BLaER1 treated with 17β-estradiol and CSF1 and Interleukin-3, amounts not matched to agents 10 nM and 100 nM (cell line): ENCODE measurements around the gene PXMP4.

Experiments used
- H3K27ac ChIP-seq, 11 experiments: shearing (Covaris generic); formaldehyde crosslinking; 2 replicates each; pipeline ENCODE4 v1.8.1; 2022
- H3K27me3 ChIP-seq, 11 experiments: shearing (Covaris generic); formaldehyde crosslinking; 2 replicates each; pipeline ENCODE4 v1.8.1; 2022
- H3K36me3 ChIP-seq, 11 experiments: shearing (Covaris generic); formaldehyde crosslinking; 2 replicates each; pipeline ENCODE4 v1.8.1; 2022
- H3K4me1 ChIP-seq, 10 experiments: shearing (Covaris generic); formaldehyde crosslinking; 2 replicates each; pipeline ENCODE4 v1.8.1; 2022
- H3K4me2 ChIP-seq, 11 experiments: shearing (Covaris generic); formaldehyde crosslinking; 2 replicates each; pipeline ENCODE4 v1.8.1; 2022
- H3K4me3 ChIP-seq, 10 experiments: shearing (Covaris generic); formaldehyde crosslinking; 2 replicates each; pipeline ENCODE4 v1.8.1; 2022
- H3K9ac ChIP-seq, 11 experiments: shearing (Covaris generic); formaldehyde crosslinking; 2 replicates each; pipeline ENCODE4 v1.8.1; 2022
- H3K9me3 ChIP-seq, 11 experiments: shearing (Covaris generic); formaldehyde crosslinking; replicated peaks in 1 of 11; 2 replicates each; pipeline ENCODE4 v1.8.1; 2022
- H4K20me1 ChIP-seq, 11 experiments: shearing (Covaris generic); formaldehyde crosslinking; 2 replicates each; pipeline ENCODE4 v1.8.1; 2022
- Cebpa-rat ChIP-seq, 11 experiments: shearing (Covaris generic); IDR thresholded peaks; 2 replicates each; pipeline ENCODE4 v1.8.1; 2022

Gene PXMP4

DNA sequence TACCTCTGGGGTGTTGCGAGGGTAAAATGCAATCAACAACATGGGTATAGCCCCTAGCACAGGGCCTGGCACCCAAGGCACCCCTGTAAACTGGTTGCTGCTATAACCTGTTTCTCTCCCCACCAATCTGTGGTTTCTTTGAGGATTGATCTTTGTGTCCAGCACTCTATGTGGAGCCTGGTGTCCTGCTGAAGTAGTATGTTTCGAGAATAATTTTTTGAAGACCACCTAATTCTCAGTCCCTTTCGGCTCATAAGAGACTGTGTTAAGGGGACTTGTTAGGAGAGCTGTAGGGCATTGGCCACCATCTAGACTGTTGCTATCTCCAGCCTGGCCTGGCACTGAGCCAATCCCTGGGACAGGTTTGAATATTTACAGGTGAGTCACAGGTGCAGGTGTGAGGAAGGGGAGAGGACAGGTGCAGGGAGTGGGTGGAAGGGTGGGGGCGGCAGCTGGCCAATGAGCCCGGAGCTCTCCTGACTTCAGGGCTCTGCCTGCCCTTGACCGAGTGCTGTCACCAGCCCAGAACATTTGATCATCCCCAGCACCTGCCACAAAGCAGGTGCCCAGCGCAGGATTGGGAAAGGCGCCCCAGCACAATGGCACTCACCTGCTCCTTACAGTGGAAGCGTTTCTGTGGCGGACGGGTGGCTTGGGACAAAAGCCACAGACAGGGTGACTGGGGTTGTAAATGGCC, 66.1 kb downstream of the PXMP4 start:
- no peak overlapping the region for H3K9ac ChIP-seq
- H3K9me3 ChIP-seq = no peaks in the 10 kb centered on the region
- H4K20me1 ChIP-seq = peaks cover 0 to 46% (median 0%) of the 10 kb centered on the region in 11 experiments; a peak in 6 of 22 replicates
- no peak overlapping the region for H3K4me2 ChIP-seq
- no peak overlapping the region for H3K27ac ChIP-seq
- H3K4me1 ChIP-seq = peaks cover 0 to 8% (median 4%) of the 10 kb centered on the region in 10 experiments; a peak in 10 of 20 replicates
- no peak overlapping the region for H3K4me3 ChIP-seq
- H3K36me3 ChIP-seq = peaks cover 0 to 22% (median 7%) of the 10 kb centered on the region in 11 experiments; a peak in 10 of 22 replicates
- H3K27me3 ChIP-seq = no peaks in the 10 kb centered on the region
- no peak for TF ChIP-seq Cebpa-rat (IDR thresholded peaks at IDR 0.05)

DNA sequence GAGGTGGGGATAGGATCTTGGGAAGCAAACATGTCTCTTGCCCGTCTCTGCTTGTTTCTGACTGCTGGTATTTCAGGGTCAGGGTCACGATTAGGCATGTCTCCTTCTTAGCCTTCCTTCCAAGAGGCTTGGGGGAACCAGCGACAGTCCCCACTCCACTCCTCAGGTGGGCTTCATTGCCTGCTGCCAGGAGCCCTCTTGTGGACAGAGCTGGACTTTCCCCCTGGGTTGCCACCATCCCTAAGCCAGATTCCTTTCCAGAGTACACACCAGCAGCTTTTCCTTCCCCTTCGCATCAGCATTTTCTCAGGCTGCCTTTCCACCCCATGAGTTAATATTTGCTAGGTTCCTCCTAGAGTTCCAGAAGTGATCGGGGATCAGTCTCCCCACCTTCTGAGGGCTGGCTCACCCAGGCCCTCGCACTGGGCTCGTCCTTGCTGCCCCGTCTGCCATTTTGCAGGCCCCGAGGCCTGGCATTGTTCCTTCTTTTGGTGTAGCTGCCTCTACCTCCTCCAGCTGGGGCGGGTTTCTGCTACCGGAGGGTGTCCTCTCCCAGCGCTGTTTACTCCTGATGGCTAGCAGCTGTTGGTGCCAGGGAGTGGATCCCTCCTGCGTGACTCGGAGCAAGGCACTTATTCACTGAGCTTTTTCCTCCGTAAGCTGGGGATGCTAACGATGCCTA, 66.8 kb downstream of the PXMP4 start:
- Histone ChIP-seq H3K4me3 (no peak overlapping the region), H3K27me3 (no peaks in the 10 kb centered on the region), H3K27ac (no peak overlapping the region)

More for the DNA sequence above, 66.8 kb downstream of the PXMP4 start:
- Histone ChIP-seq H3K4me1 (peaks cover 4 to 13% (median 8%) of the 10 kb centered on the region in 10 experiments; a peak in 16 of 20 replicates), H4K20me1 (peaks cover 0 to 50% (median 2%) of the 10 kb centered on the region in 11 experiments; a peak in 8 of 22 replicates), H3K9ac (no peak overlapping the region), H3K9me3 (no peaks in the 10 kb centered on the region), H3K36me3 (peaks cover 0 to 18% (median 4%) of the 10 kb centered on the region in 11 experiments; a peak in 10 of 22 replicates), H3K4me2 (peak overlapping the region in 1 of 11 experiments; percentile 20; a peak in 1 of 22 replicates)
- no peak for TF ChIP-seq Cebpa-rat (IDR thresholded peaks at IDR 0.05)
